OCI-LY7 (cell line): ENCODE results near the gene ACAP1. TPM values are rescaled to one million over a fixed set of nuclear protein-coding genes. Genes with fewer than 3 reads are reported as not detected.
A peak's percentile ranks its signal among the peaks of the same experiment; 100 is the strongest.

Experiments used
- BruUV-seq: library from RNA; stranded (reverse); fragments of 400-500 nt; replicated peaks from 2 replicates; lab custom pipeline; 2021; lab: Mats Ljungman, UMichigan
- CTCF ChIA-PET: fragments of 300-600 bp; sonication (Branson Sonifier 250); formaldehyde crosslinking; loops from one replicate; lab custom pipeline; 2022; ENCODE audit warnings: antibody characterized with exemption; ENCODE audit not compliant: unreplicated experiment; lab: Charles Lee
- POLR2A ChIA-PET: fragments of 300-600 bp; sonication (Branson Sonifier 250); formaldehyde crosslinking; loops from one replicate; lab custom pipeline; 2022; ENCODE audit warnings: antibody characterized with exemption; lab: Charles Lee
- DNase-seq: peaks from one replicate; pipeline ENCODE4 v3.0.0-alpha.2; 2015; ENCODE audit warnings: low spot score
- H2AFZ ChIP-seq: fragments of 200-600 bp; sonication (generic), shearing (Covaris generic); 2 replicates; pipeline ENCODE4 v1.6.1; 2014; ENCODE audit warnings: mild to moderate bottlenecking, antibody characterized with exemption, low read length, moderate library complexity
- H3K27ac ChIP-seq: fragments of 200-600 bp; sonication (generic); 2 replicates; pipeline ENCODE4 v1.5.1; 2014; ENCODE audit warnings: mixed run types, low read depth, mild to moderate bottlenecking, moderate library complexity, low read length, inconsistent platforms; ENCODE audit not compliant: poor library complexity, severe bottlenecking
- H3K36me3 ChIP-seq: fragments of 200-600 bp; sonication (generic); 2 replicates; pipeline ENCODE4 v1.6.1; 2014; ENCODE audit warnings: mild to moderate bottlenecking, antibody characterized with exemption, low read length, moderate library complexity, mixed read lengths; ENCODE audit not compliant: insufficient read depth
- H3K4me1 ChIP-seq: fragments of 200-600 bp; sonication (generic); 2 replicates; pipeline ENCODE4 v1.5.1; 2014; ENCODE audit warnings: mild to moderate bottlenecking, low read length; ENCODE audit not compliant: insufficient read depth, poor library complexity, severe bottlenecking
- H3K4me2 ChIP-seq: fragments of 200-600 bp; sonication (generic); 2 replicates; pipeline ENCODE4 v1.6.1; 2014; ENCODE audit warnings: mild to moderate bottlenecking, low read length
- H3K4me3 ChIP-seq: fragments of 200-600 bp; sonication (generic); 2 replicates; pipeline ENCODE4 v1.5.1; 2014; ENCODE audit warnings: mild to moderate bottlenecking, low read depth, low read length; ENCODE audit not compliant: poor library complexity, severe bottlenecking
- H3K79me2 ChIP-seq: fragments of 200-600 bp; sonication (generic); 2 replicates; pipeline ENCODE4 v1.6.1; 2016; ENCODE audit warnings: low read depth, mild to moderate bottlenecking, low read length, moderate library complexity, mixed read lengths; ENCODE audit not compliant: insufficient read depth
- H3K9me2 ChIP-seq: fragments of 200-600 bp; sonication (generic); 2 replicates; pipeline ENCODE4 v1.6.1; 2016; ENCODE audit warnings: mild to moderate bottlenecking, low read length, mixed read lengths; ENCODE audit not compliant: insufficient read depth
- H3K9me3 ChIP-seq: fragments of 200-600 bp; sonication (generic); 2 replicates; pipeline ENCODE4 v1.6.1; 2014; ENCODE audit warnings: mild to moderate bottlenecking, mixed run types, low read length, mixed read lengths
- H4K20me1 ChIP-seq: fragments of 200-600 bp; sonication (generic); 2 replicates; pipeline ENCODE4 v1.6.1; 2014; ENCODE audit warnings: mild to moderate bottlenecking, antibody characterized with exemption, low read length, moderate library complexity, mixed read lengths; ENCODE audit not compliant: insufficient read depth
- CTCF ChIP-seq: fragments of 200-600 bp; sonication (generic); conservative IDR thresholded peaks from 2 replicates; pipeline ENCODE4 v1.5.1; 2014; ENCODE audit warnings: mild to moderate bottlenecking, antibody characterized with exemption, low read length, moderate library complexity, mixed read lengths
- EZH2phosphoT487 ChIP-seq: fragments of 200-600 bp; sonication (generic); IDR thresholded peaks from 2 replicates; pipeline ENCODE4 v1.6.1; 2018; ENCODE audit warnings: low read depth, borderline replicate concordance, mild to moderate bottlenecking, mixed run types, antibody characterized with exemption, low read length, moderate library complexity, mixed read lengths
- intact Hi-C: fragments of 100-400 bp; cut with micrococcal nuclease; formaldehyde crosslinking; loops from one replicate; pipeline ENCODE4 v1.10.0; 2022; ENCODE audit not compliant: unreplicated experiment
- total RNA-seq, 2 experiments: library from RNA; depleted of rRNA in 1 of 2; stranded (reverse); fragments of >200 nt in 1 of 2; shearing (Covaris generic) in 1 of 2; gene quantifications; 2 replicates each; pipeline ENCODE4 v1.2.3, GENCODE V29; 2014 to 2022

Gene ACAP1
- total RNA-seq, 2 experiments from 2014 or later: 117 to 259 TPM

GRCh38 chr17:7327056-7327455 is 9.3 kb upstream of the ACAP1 start:
- H4K20me1 ChIP-seq: no peaks in the 10 kb centered on the region
- DNase-seq: no peak
- H3K4me2 ChIP-seq: no peak overlapping the region
- no peak overlapping the region for H2AFZ ChIP-seq
- no peaks in the 10 kb centered on the region for H3K9me3 ChIP-seq
- peaks cover 48% of the 10 kb centered on the region for H3K36me3 ChIP-seq
- no peak overlapping the region for H3K4me3 ChIP-seq
- ChIA-PET CTCF (no interaction called here), POLR2A (interaction anchor here (1.3 kb wide), 1 partner anchor 11 kb away, joined by 3 read pairs; no protein-coding TSS in a partner anchor)
- H3K27ac ChIP-seq: no peak overlapping the region
- peaks cover 33% of the 10 kb centered on the region for H3K4me1 ChIP-seq
- H3K9me2 ChIP-seq: no peaks in the 10 kb centered on the region
- TF ChIP-seq EZH2phosphoT487 (no peak), CTCF (no peak)
- intact Hi-C loops: no loop called here
- H3K79me2 ChIP-seq: peaks cover 19% of the 10 kb centered on the region; the same call in 1 of the 2 replicates
- BruUV-seq: no TSS peak

GRCh38 chr17:7327501-7327900 is 8.8 kb upstream of the ACAP1 start:
- intact Hi-C loops: no loop called here
- no peaks in the 10 kb centered on the region for H4K20me1 ChIP-seq
- peaks cover 19% of the 10 kb centered on the region; the same call in 1 of the 2 replicates for H3K79me2 ChIP-seq
- no peaks in the 10 kb centered on the region for H3K9me3 ChIP-seq
- no TSS peak for BruUV-seq
- DNase-seq: no peak
- peak overlapping the region; percentile 95 for H3K4me2 ChIP-seq
- no peaks in the 10 kb centered on the region for H3K9me2 ChIP-seq
- H3K4me1 ChIP-seq: peaks cover 37% of the 10 kb centered on the region
- no peak for TF ChIP-seq CTCF
- TF ChIP-seq EZH2phosphoT487: no peak
- peak overlapping the region; percentile 82 for H3K4me3 ChIP-seq
- H3K36me3 ChIP-seq: peaks cover 44% of the 10 kb centered on the region
- ChIA-PET POLR2A (interaction anchor here (1.3 kb wide), 1 partner anchor 10 kb away, joined by 3 read pairs; no protein-coding TSS in a partner anchor), CTCF (no interaction called here)
- H3K27ac ChIP-seq: no peak overlapping the region
- H2AFZ ChIP-seq: no peak overlapping the region

- H2AFZ ChIP-seq: no peak overlapping the region
- no TSS peak for BruUV-seq
- no peaks in the 10 kb centered on the region for H4K20me1 ChIP-seq
- no peak for TF ChIP-seq EZH2phosphoT487
- TF ChIP-seq CTCF: no peak
- ChIA-PET POLR2A (interaction anchor here (0.6 to 0.7 kb wide), 2 partner anchors 9 to 109 kb away, joined by 3 read pairs; partner anchors contain the start of gene ACAP1), CTCF (no interaction called here)
- DNase-seq: no peak
- no peaks in the 10 kb centered on the region for H3K9me2 ChIP-seq
- peak overlapping the region; percentile 82 for H3K4me3 ChIP-seq
- intact Hi-C loops: loop anchor here (2.0 kb wide), 1 partner anchor 21 kb away; the partner anchor contains the start of gene EIF5A
- peak overlapping the region; percentile 95 for H3K4me2 ChIP-seq
- peaks cover 19% of the 10 kb centered on the region; the same call in 1 of the 2 replicates for H3K79me2 ChIP-seq
- H3K36me3 ChIP-seq: peaks cover 38% of the 10 kb centered on the region
- no peak overlapping the region for H3K27ac ChIP-seq
- H3K9me3 ChIP-seq: no peaks in the 10 kb centered on the region
- peaks cover 38% of the 10 kb centered on the region for H3K4me1 ChIP-seq
These were observed 8.3 kb upstream of the ACAP1 start for GRCh38 chr17:7328009-7328408.
